Dendritic cell treated with granulocyte-macrophage colony-stimulating factor and Interleukin-4, amounts not matched to agents 40 ng/mL and 50 ng/mL, for 4 days (primary cell): ENCODE data around the gene CETN2.
"Not testable (repeated sequence)": the region's sequence is repeated elsewhere in the genome, so short reads cannot be mapped to it uniquely, and the experiment has no call there.

Experiments used
- H3K27ac Mint-ChIP-seq: one replicate; pipeline ENCODE4 v1.8.0; 2022; ENCODE audit warnings: mild to moderate bottlenecking, mixed read lengths
- H3K27me3 Mint-ChIP-seq: one replicate; pipeline ENCODE4 v1.8.0; 2022; ENCODE audit warnings: mild to moderate bottlenecking, mixed read lengths
- H3K36me3 Mint-ChIP-seq: one replicate; pipeline ENCODE4 v1.8.0; 2022; ENCODE audit warnings: low read depth, mixed read lengths
- H3K4me1 Mint-ChIP-seq: one replicate; pipeline ENCODE4 v1.8.0; 2022; ENCODE audit warnings: low read depth, mixed read lengths
- H3K4me3 Mint-ChIP-seq: one replicate; pipeline ENCODE4 v1.8.0; 2022; ENCODE audit warnings: mild to moderate bottlenecking, moderate library complexity, mixed read lengths
- H3K9me3 Mint-ChIP-seq: one replicate; pipeline ENCODE4 v1.8.0; 2022; ENCODE audit warnings: mixed read lengths
- intact Hi-C: fragments of 100-400 bp; cut with micrococcal nuclease; formaldehyde crosslinking; loops from one replicate; pipeline ENCODE4 v1.15.0; 2022

CETN2 gene

DNA sequence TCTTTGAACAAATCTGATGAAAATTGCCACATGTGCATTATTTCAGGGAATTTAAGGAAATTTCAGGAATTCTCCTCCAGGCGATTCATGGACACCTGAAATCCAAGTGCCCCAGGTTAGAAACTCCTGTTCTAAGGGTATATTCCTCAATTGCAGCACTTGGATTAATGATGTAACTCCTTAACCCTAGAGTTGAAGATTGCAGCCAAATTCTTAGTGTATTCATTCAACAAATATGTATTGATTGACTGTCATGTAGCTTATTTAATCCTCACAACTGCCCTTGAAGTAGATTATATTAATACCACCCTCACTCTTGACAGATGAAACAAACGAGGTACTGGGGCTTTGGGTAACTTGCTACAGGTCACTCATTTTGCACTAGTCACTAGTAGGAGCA is 11.3 kb downstream of the CETN2 start:
- no peaks in the 10 kb centered on the region for H3K36me3 Mint-ChIP-seq
- H3K27me3 Mint-ChIP-seq, result peaks cover 6% of the 10 kb centered on the region
- H3K4me1 Mint-ChIP-seq, result no peaks in the 10 kb centered on the region
- H3K9me3 Mint-ChIP-seq, result no peaks in the 10 kb centered on the region
- no peak overlapping the region for H3K4me3 Mint-ChIP-seq
- intact Hi-C loops, result no loop called here
- H3K27ac Mint-ChIP-seq, result no peak overlapping the region

GRCh38 chrX:152818356-152818755 is 12.2 kb downstream of the CETN2 start:
- intact Hi-C loops, result no loop called here
- Mint-ChIP-seq H3K4me1 (no peaks in the 10 kb centered on the region), H3K36me3 (no peaks in the 10 kb centered on the region), H3K4me3 (no peak overlapping the region), H3K27me3 (peaks cover 6% of the 10 kb centered on the region), H3K9me3 (no peaks in the 10 kb centered on the region), H3K27ac (no peak overlapping the region)

- Mint-ChIP-seq H3K4me1 (no peaks in the 10 kb centered on the region), H3K4me3 (no peak overlapping the region), H3K27ac (no peak overlapping the region), H3K27me3 (peaks cover 6% of the 10 kb centered on the region), H3K36me3 (no peaks in the 10 kb centered on the region), H3K9me3 (no peaks in the 10 kb centered on the region)
- intact Hi-C loops, result no loop called here
Measured at GRCh38 chrX:152817078-152817764, 13.3 kb downstream of the CETN2 start.

DNA sequence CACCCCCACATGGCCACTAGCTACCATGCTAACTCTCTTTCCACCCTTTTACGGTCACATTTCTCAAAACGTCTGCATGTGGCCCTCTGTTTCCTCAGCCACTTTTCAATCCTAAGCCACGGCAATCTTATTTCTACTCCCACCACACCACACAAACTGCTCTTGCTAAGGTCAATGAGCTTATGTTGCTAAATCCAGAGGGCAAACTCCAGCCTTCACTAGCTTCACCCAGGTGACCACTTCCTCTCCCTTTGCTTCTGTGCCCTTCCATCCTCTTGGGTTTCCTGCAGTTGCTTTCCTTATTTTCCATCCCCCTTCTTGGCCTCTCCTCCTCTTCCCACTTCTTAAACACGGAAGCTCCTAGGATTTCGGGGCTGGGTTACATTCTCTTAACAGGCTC is 16.5 kb downstream of the CETN2 start:
- H3K4me3 Mint-ChIP-seq, result no peak overlapping the region
- H3K9me3 Mint-ChIP-seq, result no peaks in the 10 kb centered on the region
- H3K27me3 Mint-ChIP-seq, result no peaks in the 10 kb centered on the region
- H3K36me3 Mint-ChIP-seq, result no peaks in the 10 kb centered on the region
- intact Hi-C loops, result no loop called here
- H3K4me1 Mint-ChIP-seq, result no peaks in the 10 kb centered on the region
- no peak overlapping the region for H3K27ac Mint-ChIP-seq

DNA sequence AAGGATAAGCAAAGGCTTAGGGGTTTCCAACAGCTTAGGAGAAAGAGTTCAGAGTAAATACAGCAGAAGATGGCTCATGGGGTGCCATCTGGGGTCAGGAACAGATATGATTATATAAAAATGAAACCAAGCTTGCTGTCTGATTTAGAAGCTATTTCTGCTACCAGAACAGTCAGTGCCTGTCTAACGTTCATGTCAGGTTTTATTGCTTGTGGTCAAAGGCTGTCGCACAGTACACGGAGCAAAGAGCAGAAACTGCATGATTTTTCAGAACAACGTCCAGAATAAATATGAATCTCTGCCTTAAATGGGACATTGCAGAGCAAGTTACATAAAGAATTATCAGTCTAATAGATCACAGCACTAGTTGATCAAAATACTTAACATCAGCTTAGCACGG is 17.4 kb downstream of the CETN2 start:
- Mint-ChIP-seq H3K27ac (no peak overlapping the region), H3K36me3 (no peaks in the 10 kb centered on the region), H3K9me3 (no peaks in the 10 kb centered on the region), H3K27me3 (no peaks in the 10 kb centered on the region), H3K4me1 (no peaks in the 10 kb centered on the region), H3K4me3 (no peak overlapping the region)
- intact Hi-C loops, result no loop called here

DNA sequence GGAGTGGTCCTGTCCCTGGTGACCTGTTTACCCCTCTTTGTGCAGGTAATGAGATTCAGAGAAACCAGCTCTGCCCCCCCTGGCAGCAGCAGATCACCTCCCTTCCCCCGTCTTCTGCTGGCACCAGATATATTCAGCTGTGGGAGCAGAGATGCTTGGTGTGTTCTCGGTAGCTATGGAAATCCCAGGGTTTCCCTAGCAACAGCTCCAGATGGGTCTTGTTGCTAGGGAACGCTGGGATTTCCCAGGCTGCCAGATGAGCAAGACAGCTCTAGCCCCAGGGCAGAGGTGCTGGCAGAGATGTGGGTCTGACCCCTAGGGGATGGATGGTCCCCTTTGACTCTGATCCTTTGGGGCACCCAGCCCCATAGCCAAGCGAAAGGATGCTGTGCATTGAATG is 20.2 kb downstream of the CETN2 start:
- Mint-ChIP-seq H3K9me3 (no peaks in the 10 kb centered on the region), H3K36me3 (no peaks in the 10 kb centered on the region), H3K4me1 (no peaks in the 10 kb centered on the region), H3K4me3 (no peak overlapping the region), H3K27ac (no peak overlapping the region), H3K27me3 (no peaks in the 10 kb centered on the region)
- intact Hi-C loops, result no loop called here

DNA sequence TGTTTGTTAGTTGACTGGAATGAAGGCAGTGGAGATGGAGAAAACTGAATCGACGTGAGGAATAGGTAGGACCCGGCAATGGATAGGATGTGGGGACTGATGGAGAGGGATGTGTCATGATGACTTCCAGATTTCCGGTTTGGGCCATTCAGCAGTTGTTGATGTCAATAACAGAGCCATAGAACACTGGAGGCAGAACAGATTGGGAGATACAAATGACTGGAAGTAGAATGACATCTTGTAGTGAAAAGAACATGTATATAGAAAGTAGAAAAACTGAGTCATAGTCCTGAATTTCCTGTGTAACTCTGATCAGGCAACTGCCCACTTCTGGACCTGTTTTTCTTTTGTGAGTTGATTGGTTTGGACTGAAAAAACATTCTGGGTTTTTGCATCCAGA is 24.5 kb downstream of the CETN2 start:
- intact Hi-C loops, result no loop called here
- no peaks in the 10 kb centered on the region for H3K9me3 Mint-ChIP-seq
- H3K27ac Mint-ChIP-seq, result no peak overlapping the region
- peaks cover 2% of the 10 kb centered on the region for H3K27me3 Mint-ChIP-seq
- no peaks in the 10 kb centered on the region for H3K36me3 Mint-ChIP-seq
- H3K4me1 Mint-ChIP-seq, result no peaks in the 10 kb centered on the region
- no peak overlapping the region for H3K4me3 Mint-ChIP-seq

DNA sequence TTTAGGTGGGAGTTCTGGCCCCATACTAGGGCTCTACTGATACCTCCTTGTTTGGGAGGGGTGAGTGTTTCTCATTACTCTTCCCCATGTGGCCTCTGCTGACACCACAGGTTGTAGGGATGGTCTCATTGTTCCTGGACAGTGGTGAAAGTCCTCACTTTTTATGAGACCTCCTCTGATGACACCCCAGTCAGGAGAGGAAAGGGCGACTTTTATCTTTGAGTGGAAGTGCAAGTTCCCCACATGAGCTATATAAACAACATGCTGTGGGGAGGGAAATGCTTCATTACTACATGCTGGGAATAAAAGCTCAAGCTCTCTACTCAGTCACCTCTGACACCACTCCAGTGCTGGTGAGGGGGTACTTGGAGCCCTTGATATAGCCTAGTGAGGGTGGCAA is 31.6 kb downstream of the CETN2 start:
- no peaks in the 10 kb centered on the region for H3K36me3 Mint-ChIP-seq
- intact Hi-C loops, result no loop called here
- no peaks in the 10 kb centered on the region for H3K4me1 Mint-ChIP-seq

DNA sequence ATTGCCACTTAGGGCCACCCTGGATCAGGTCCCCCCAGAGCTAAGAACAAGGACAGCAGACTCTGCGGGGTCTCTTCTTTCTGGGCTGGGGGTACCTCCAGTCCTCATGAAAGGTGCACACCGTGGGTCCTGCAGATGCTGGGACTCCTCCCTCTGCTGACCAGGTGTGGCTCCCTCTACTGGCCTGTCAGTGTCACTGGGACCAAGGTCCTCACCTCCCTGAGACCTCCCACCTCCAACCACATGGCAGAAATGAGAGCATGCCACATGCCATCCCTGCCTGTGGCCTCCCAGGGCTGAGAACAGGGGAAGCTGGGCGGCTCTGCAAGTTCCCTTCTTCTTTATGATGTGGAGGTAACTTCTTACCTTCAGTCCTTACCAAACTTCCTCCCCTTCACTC is 43.5 kb downstream of the CETN2 start:
- H3K27me3 Mint-ChIP-seq, intact Hi-C loops, H3K9me3 Mint-ChIP-seq, H3K4me1 Mint-ChIP-seq, H3K27ac Mint-ChIP-seq, H3K4me3 Mint-ChIP-seq, H3K36me3 Mint-ChIP-seq: not testable (repeated sequence)

More for the DNA sequence above, 31.6 kb downstream of the CETN2 start:
- no peaks in the 10 kb centered on the region for H3K9me3 Mint-ChIP-seq
- peaks cover 3% of the 10 kb centered on the region for H3K27me3 Mint-ChIP-seq
- no peak overlapping the region for H3K27ac Mint-ChIP-seq
- no peak overlapping the region for H3K4me3 Mint-ChIP-seq
